Effector CD8-positive, alpha-beta T cell (primary cell): ENCODE measurements around the gene MTUS2.
"Not testable (repeated sequence)": the region's sequence is repeated elsewhere in the genome, so short reads cannot be mapped to it uniquely, and the experiment has no call there.

ENCODE experiments used
- DNase-seq: peaks from one replicate; lab custom pipeline; 2025; lab: John Stamatoyannopoulos, UW

Gene MTUS2

DNA sequence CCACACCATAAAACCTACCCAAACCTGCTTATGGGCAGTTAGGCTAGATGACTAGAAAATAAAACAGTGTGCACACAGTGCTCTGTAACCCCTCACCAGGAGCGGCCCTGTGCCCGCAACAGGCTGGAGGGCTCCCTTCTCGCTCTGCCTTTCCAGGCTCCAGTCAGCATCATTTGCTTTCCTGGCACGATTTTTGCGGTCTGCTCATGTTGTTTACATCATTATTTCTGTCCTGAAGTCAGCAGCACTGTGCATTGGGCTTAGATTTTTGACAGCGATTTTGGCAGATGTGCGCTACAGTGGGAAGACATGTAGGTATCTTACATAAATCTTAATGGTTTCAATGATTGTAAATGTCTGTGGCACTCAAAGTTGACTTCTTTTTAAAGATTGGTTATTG lies 344.0 kb downstream of the MTUS2 start:
- DNase-seq = no peak

DNA sequence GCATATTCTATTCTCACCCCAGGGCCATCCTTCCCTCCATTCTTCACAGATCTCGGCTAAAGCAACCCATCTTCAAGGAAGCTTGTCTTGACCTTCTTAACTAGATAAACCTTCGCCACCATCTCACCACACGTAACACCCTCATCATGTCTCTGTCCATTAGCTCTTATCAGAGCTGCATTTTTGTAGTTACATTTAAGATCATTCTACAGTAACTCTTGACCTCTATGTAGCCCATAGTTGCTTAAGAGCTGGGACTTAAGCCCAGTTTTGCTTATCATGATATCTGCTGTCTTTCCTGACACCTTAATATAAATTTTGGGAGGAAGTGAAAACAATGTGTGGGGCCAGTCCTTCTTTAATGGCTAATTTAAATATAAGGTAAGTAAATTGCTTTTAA lies 345.1 kb downstream of the MTUS2 start:
- DNase-seq = no peak

DNA sequence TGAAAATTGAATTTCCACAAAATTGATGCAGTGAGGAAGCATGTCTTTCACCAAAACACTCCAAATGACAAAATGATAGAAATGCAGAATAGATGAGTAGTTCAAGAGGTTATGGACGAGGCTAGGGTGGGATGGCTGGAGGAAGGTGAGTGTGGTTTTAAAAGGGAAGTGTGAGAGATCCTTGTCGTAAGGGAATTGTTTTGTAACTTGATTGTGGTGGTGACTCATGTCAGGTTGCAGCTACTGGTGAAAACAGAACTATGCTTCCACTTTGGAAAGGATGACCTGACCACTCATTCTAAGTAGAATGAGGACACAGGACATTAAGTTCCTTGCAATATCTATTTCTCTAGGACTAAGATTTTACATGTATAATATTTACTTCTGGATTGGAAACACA lies 345.7 kb downstream of the MTUS2 start:
- no peak for DNase-seq

DNA sequence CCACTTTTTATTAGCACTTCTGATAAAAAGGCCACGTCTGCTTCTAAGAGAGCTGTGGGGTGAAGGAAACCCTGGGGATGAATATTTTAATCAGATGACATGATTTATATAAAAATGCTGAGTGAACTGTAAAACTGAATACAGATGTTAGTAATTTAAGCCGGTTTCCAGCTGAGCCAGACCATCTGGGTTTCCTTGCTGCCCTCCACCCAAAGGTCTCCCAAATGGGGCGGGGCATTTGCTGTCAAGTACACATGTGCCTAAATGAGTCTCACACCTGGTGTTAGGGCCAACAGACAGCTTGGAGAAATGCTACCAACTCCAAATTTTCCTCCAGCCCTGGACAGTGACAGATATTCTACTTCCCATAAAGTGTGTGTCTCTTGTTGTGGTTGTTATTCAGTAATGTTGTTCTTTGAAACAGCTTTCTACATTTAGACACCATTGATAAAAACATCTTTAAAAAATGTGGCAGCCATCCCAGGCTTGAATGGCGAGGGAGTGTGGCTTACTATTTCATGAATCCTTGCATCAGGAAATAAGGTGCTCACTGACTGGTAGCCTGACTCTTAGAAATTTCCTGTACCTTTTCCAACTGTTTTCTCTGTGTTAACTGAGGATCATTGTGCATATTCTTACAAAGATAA lies 350.4 kb downstream of the MTUS2 start:
- no peak for DNase-seq

DNA sequence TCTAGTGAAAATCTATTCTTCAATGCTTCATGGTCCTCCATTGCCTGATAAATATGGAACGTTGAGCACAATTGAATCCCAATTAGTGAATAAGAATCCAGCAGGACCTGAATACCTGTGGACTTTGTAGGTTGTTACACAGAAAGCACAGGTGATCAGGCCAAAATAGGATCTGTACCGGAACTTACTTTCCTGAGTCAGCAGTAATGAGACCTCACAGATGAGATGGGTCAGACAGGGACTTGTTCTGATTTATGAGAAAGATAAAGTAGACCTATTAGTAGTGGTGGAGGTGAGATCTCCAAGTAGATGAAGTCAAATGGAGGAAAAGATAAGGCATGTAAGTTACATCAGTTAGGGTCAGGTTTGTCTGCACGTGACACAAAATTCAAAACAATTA lies 351.1 kb downstream of the MTUS2 start:
- no peak for DNase-seq

DNA sequence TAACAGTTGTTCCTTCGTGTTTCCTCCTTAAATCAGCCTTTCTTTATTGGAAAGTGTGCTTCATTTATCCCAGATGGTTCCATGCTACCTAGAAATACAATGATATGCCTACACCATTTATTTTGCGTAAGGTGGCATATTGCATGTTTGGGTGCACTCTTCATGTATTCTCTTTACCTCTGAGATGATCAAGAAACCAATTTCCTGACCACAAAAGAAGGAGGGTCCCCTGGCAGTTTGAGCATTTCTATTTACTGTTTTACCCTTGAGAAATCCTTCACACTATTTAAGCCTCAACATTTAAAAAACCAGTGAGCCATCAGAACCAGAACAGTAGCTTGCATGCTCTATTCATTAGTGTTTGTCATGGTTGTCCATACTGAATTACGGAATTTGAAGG lies 354.0 kb downstream of the MTUS2 start:
- DNase-seq = no peak

DNA sequence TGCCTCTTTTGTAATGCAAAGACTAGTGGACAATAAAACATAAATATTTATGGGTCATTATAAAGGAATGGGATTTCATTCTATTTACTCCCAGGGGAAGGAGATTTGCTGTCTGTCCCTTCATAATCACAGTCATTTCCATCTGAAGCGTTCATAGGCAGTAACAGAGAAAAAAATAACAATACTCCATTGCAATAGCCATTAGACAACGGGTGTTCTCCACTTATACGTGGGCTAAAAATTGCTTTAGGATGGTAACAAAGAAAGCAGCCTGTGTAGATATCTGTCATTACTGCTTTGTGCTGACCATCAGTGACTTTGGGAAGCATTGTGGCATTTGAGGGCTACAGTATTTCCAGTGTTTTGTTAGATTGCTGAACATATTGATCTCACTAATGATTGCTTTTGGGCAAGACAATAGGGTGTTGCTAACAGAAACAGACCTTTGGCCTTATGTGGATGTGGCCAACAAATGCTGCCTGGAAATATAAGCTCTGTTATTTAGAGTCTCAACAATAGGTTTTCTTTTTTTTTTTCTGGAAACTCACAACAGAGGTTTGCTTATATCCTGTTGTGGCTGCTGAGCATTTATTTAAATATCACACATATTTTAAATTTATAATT lies 355.2 kb downstream of the MTUS2 start:
- no peak for DNase-seq

DNA sequence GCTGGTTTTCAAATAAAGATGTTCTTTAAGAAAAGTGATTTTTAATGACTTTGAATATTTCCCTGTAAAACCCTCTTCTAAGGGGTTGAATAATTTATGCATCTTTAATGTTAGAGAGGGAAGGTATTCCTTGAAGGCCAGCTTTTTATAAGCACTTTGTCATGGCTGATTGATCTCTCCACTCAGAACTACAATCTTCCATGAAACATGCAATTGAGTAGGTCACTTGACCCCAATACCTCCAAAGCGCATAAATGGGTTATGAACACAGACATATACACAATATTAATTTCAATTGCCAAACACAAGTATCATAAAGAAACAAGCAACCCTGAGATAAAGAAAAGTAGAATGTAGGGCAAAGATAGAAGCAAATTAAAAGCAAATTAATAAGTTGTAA lies 359.9 kb downstream of the MTUS2 start:
- no peak for DNase-seq

DNA sequence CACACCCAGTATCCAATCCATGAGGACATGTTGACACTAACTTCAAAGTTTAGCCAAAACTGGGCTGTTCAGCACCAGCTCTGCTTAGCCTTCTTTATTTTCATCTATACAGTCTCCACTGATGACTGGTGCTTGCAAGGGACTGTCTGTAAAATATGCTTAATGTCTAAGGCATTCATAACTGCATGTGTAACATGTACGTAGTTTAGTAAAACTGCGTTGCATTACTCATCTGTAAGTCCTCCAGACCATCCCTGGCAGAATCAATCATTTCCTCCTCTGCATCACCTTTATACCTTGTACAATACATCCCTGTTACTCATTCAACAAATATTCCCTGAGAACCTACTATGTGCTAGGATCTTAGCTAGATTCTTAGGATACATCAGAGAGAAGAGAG lies 362.1 kb downstream of the MTUS2 start:
- no peak for DNase-seq

DNA sequence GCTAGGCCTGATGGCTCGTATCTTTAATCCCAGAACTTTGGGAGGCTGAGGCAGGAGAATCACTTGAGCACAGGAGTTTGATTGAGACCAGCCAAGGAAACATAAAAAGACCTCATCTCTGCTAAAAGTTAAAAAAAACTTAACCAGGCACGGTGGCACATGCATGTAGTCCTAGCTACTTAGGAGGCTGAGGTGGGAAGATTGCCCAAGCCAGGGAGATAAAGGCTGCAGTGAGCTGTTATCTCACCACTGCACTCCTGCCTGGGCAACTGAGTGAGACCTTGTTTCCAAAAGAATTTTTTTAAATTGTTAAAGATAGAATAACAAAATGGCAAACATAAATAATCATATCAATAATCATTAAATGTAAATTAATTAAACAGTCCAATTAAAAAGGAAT lies 365.8 kb downstream of the MTUS2 start:
- DNase-seq = no peak

DNA sequence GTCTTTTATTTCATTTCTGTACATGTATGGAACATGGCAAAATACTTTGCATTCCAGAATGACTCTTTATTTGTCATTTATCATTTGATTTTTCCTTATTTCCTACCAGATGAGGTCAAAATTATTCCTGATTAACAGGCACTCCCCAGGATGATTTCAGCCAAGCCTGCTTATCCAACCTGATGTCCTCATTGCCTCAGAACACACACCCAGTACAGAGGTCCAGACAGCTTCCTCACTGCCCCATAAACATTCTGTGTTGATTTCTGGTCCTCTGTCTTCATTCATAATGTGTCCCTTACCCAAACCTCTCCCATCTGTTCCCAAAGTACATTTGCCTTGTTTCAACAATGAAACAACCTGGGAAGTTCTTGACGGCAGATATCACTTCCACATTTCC lies 367.4 kb downstream of the MTUS2 start:
- no peak for DNase-seq

DNA sequence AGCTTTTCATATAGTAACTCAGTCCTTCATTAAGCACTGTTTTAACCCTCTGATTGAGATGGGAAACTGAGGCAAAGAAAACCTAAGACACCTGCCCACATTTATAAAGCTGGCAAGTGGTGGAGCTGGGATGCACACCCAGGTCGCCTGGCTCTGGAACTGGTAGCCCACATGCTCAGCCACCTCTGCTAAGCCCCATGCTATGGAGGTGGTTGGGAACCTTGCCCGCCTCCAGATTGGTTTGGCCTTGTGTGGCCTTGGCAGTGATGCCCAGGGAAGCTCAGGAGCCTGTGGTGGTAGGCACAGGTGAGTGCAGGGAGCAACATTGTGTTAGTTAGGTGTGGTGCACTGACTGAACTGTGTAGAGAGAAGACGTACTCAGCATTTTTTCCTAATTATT lies 370.2 kb downstream of the MTUS2 start:
- DNase-seq = no peak

DNA sequence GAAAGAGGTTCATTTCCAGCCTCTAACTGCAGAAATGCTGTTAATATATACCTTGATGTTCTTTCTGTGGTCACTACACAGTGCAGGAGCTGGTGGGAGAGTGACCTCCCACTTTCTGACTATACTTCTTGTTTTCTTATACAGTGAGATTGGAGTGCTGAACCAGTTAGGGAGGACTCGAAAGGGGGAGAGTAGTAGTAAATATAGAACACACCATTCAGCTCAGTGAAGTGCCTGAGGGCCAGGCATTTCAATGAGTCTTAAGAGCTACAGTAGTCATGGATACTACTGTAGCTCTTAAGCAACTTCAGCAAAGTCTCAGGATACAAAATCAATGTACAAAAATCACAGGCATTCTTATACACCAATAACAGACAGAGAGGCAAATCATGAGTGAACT lies 372.9 kb downstream of the MTUS2 start:
- no peak for DNase-seq

DNA sequence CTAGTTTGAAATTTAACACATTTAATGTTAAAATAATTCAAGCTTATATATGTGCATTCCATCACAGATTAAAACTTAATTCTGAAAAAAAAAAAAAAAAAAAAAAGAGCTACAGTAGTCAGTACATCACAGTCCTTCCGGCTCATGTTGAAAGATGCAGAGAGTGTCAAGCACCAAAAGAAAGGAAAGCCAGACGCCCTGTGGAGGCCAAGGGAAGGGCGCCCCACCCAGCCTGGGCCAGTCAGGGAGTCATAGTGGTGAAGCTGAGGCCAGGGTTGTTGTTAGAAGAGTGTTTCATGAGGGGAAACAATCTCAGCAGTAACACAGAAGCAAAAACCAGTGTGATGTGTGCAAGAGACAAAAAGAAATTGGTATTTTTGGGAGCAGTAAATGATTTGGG lies 375.3 kb downstream of the MTUS2 start:
- no peak for DNase-seq

DNA sequence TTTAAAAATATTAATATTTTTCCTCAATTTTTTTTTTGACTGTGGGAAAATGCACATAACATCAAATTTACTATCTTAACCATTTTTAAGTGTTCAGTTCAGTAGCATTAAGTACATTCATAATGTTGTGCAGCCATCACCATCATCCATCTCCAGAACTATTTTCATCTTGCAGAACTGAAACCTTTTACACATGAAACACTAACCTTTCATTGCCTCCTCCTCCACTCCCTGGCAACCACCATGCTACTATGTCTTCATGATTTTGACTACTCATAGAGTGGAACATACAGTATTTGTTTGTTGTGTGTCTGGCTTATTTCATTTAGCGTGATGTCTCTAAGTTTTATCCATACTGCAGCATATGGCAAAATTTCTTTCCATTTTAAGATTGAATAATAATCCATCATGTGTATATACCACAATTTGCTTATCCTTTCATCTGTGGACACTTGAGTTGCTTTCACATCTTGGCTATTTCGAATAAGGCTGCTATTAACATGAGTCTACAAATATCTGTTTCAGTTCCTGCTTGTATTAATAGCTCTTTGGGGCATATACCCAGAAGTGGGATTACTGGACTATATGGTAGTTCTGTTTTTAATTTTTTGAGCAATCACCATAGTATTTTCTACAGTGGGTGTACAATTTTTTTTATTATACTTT lies 376.4 kb downstream of the MTUS2 start:
- DNase-seq = no peak

DNA sequence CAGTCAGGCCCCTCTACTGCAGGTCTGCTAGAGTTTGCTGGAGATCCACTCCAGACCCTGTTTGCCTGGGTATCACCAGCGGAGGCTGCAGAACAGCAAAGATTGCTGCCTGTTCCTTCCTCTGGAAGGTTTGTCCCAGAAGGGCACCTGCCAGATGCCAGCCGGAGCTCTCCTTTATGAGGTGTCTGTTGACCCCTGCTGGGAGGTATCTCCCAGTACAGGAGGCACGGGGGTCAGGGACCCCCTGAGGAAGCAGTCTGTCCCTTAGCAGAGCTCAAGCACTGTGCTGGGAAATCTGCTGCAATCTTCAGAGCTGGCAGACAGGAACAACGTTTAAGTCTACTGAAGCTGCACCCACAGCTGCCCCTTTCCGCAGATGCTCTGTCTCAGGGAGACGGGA lies 382.6 kb downstream of the MTUS2 start:
- DNase-seq = not testable (repeated sequence)

DNA sequence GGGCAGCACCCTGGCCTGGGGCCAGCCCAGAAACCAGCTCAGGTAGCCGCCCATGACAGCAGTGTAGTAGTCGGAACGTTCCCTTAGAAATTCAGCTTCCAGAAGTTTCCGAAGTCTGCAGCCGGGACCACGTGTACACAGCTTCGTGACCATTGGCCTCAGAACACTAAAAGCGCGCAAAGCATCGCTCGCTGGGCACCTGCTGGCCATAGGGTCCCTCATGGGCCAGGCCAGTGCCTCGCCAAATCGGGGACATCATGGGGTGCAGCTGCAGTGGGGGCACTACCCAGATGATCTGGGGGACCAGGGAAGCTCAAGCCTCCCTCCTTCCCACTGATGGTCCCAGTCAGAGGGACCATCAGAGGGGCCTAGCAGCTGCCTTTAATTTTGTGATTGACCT lies 384.5 kb downstream of the MTUS2 start:
- DNase-seq = no peak

DNA sequence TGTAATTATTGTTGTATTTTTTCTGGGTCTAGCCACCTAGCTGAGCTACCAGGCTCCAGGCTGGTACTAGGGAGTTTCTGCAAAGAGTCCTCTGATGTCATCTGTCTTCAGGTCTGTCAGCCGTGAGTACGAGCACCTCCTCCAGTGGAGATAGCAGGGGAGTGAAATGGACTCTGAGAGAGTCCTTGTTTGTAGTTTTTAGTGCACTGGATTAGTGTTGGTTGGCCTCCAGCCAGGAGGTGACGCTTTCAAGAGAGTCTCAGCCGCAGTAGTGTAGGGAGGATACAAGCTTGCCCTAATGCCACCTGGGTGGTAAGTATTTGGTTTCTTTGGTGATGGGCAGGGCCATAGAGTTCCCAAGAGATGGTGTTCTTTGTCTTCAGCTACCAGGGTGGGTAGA lies 390.5 kb downstream of the MTUS2 start:
- DNase-seq = no peak

DNA sequence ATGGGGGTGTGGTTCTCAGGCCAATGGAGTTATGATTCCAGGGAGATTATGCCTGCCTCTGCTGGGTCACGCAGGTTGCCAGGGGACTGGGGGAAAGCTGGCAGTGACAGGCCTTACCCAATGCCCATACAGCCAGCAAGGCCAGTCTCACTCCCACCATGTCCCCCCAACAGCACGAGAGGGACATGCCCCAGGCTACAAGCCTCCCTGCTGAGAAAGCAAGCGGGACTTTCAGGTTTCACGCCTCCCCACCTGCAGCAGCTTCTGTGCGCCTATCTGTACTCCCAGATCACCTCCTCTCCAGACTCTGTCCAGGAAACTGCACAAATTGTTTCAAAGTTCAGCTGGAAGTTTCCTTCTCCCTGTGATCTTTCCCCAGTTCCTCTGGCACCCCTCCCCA lies 391.0 kb downstream of the MTUS2 start:
- not testable (repeated sequence) for DNase-seq

DNA sequence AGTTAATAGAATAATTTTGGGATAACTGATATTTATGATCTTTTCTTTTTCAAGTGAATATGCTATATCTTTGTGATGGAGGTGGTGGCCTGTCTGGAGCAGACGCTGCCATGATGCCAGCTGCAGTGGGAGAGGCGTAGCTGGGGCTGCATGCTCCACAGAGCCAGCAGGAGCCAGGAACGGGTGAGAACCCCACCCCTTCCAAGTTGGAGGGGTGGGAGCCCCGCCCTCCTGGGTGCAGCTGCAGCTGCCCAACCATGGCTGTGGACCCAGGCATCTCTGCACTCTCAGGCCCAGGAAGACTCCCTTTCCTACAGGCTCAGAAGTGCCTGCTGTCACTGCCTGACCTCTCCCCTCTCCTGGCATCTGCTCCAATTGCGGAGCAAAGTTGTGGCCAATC lies 402.3 kb downstream of the MTUS2 start:
- DNase-seq = no peak

DNA sequence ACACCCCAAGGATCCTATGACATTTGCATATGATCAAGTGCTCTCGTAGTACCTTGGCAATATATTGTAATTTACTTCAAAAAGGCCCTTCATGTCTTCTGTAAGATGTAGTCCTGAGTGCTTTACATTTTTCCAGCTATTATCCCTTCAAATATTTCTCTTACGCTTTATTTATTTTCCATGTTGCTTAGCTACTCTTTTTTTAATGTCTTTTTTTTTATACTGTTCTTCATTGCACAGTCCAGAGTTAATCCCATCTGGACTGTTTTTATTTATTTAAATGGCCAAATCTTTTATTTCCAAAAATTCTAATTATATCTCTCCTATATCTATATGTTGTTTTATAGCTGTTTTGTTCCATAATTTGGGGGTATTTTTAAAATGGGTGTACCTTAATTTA lies 404.1 kb downstream of the MTUS2 start:
- DNase-seq = no peak

DNA sequence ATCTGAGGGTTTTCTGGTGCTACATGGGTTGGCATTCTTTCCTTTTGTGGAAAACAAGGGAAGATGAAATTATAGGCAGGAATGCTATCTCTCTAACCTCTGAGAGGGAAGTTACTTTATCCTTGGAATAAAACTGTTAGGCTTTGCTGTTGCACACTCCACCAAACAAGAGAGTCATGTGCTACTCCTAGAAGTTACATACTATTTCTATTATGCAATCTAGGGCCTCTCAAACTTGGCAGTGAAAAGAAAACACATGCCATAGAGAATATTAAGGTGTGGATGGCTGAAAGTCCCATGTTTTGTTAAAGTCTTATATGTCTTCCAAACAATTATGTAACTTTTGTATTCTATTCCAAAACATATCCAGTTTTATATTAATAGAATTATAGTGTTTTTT lies 407.4 kb downstream of the MTUS2 start:
- DNase-seq = no peak

DNA sequence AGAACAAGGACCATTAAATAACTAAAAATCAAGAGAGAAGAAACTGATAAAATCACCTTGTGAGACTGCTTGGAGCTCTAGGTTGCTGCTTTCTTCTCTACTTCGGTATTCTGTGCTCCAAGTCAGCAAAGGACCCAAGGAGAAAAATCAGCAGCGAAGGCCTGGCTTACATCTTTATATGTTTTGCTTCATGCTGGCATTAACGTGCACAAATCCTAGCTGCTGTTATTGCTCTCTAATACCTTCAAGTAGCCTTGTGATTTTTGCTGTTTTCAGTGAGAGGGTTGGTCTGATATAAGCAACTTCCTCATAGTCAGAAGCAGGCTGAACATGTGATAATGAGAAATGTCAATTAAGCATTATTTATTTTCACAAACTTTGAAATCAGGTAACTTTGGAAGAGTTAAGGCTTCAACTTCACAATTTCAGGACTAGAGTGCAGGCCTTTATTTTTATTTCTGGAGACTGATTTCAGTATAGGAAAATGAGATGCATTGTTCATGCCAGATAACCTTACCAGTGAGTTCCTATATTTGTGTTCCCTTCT lies 410.2 kb downstream of the MTUS2 start:
- no peak for DNase-seq
